MM.1S (cell line): Measurements from ENCODE around the gene KRT80.

Experiments
- DNase-seq: peaks from one replicate; pipeline ENCODE4 v3.0.0-alpha.2; 2015
- H2AFZ ChIP-seq: fragments of 300-600 bp; sonication (generic); 2 replicates; pipeline ENCODE4 v1.6.0; 2016; ENCODE audit warnings: antibody characterized with exemption, low read length
- H3F3A ChIP-seq: fragments of 300-600 bp; sonication (generic); 2 replicates; pipeline ENCODE4 v1.6.1; 2016; ENCODE audit warnings: mild to moderate bottlenecking, antibody characterized with exemption, low read length, moderate library complexity, mixed read lengths; ENCODE audit not compliant: insufficient read depth
- H3K27ac ChIP-seq: fragments of 300-600 bp; sonication (generic); 2 replicates; pipeline ENCODE4 v1.5.1; 2016; ENCODE audit warnings: mild to moderate bottlenecking, low read length
- H3K27me3 ChIP-seq: fragments of 300-600 bp; sonication (generic); replicated peaks from 2 replicates; pipeline ENCODE4 v1.6.0; 2016; ENCODE audit warnings: low read length; ENCODE audit not compliant: insufficient read depth
- H3K36me3 ChIP-seq: fragments of 300-600 bp; sonication (generic); replicated peaks from 2 replicates; pipeline ENCODE4 v1.6.1; 2016; ENCODE audit warnings: mild to moderate bottlenecking, low read length, mixed read lengths; ENCODE audit not compliant: insufficient read depth
- H3K4me1 ChIP-seq: fragments of 300-600 bp; sonication (generic); 2 replicates; pipeline ENCODE4 v1.6.1; 2016; ENCODE audit warnings: low read length, mixed read lengths
- H3K4me2 ChIP-seq: fragments of 300-600 bp; sonication (generic); 2 replicates; pipeline ENCODE4 v1.6.0; 2016; ENCODE audit warnings: low read depth, low read length
- H3K4me3 ChIP-seq: fragments of 300-600 bp; sonication (generic); 2 replicates; pipeline ENCODE4 v1.5.1; 2016; ENCODE audit warnings: low read length, mixed read lengths
- H3K79me2 ChIP-seq: fragments of 300-600 bp; sonication (generic); 2 replicates; pipeline ENCODE4 v1.6.1; 2016; ENCODE audit warnings: mixed run types, low read length, mixed read lengths
- H3K9ac ChIP-seq: fragments of 300-600 bp; sonication (generic); 2 replicates; pipeline ENCODE4 v1.6.1; 2016; ENCODE audit warnings: low read length, mixed read lengths
- H3K9me2 ChIP-seq: fragments of 300-600 bp; sonication (generic); replicated peaks from 2 replicates; pipeline ENCODE4 v1.6.1; 2016; ENCODE audit warnings: mild to moderate bottlenecking, low read length, mixed read lengths; ENCODE audit not compliant: insufficient read depth
- H3K9me3 ChIP-seq: fragments of 300-600 bp; sonication (generic); replicated peaks from 2 replicates; pipeline ENCODE4 v1.6.1; 2016; ENCODE audit warnings: mild to moderate bottlenecking, low read length, mixed read lengths; ENCODE audit not compliant: insufficient read depth
- H4K20me1 ChIP-seq: fragments of 300-600 bp; sonication (generic); 2 replicates; pipeline ENCODE4 v1.6.1; 2016; ENCODE audit warnings: mild to moderate bottlenecking, low read length, moderate library complexity, mixed read lengths; ENCODE audit not compliant: insufficient read depth
- CTCF ChIP-seq: fragments of 300-600 bp; sonication (generic); IDR thresholded peaks from 2 replicates; pipeline ENCODE4 v1.5.1; 2016; ENCODE audit warnings: antibody characterized with exemption, low read length, mixed read lengths
- EZH2 ChIP-seq: fragments of 300-600 bp; sonication (generic); optimal IDR thresholded peaks from 2 replicates; pipeline ENCODE3; 2017; ENCODE audit warnings: low read depth, mild to moderate bottlenecking, antibody characterized with exemption, low read length, mixed read lengths
- EZH2phosphoT487 ChIP-seq: fragments of 300-600 bp; sonication (generic); IDR thresholded peaks from 2 replicates; pipeline ENCODE4 v1.6.1; 2018; ENCODE audit warnings: antibody characterized with exemption, low read length

KRT80 gene

DNA sequence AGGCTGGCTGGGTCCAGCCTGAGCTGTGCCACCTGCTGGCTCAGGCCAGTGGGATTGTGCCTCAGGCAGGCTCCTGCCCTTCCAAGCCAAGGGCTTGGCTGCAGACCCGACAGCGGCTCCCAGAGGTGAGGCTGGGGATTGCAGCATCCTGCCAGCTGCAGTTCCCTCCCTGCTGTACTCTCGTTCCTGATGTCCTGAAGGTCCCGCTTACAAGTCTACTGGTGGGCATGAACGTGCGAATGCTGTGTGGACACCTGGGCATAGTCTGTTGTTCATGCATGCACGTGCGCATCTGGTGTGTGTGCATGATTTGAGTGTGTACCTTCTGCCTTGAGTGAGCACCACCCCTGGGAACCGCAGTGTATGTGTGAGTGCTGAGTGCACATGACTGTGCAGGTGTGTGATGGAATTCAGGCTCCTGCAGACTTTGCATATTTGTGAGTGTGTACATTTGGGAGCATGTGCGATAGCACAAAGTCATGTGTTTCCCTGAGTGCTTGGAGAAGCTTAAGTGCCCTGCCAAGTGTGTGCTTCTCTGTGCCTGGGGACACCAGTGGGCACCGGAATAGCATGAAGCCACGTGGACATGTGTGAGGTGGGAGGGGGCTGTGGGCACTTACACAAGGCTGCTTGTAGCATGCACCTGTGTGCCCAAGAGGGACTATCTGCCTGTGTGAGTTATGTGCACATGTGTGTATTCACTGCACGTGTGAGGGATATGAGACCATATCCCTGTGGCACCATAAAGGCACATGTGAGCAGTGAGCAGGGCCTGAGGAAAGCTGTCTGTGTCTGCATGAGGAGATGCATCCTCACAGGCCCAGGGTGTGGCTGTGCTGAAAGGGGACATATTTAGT, 22.0 kb upstream of the KRT80 start:
- Histone ChIP-seq H3K27ac (no peak overlapping the region), H3K9me2 (no peaks in the 10 kb centered on the region), H3K4me2 (peak overlapping the region; percentile 6; the same call in 1 of the 2 replicates), H4K20me1 (no peaks in the 10 kb centered on the region), H3K27me3 (peaks cover 44% of the 10 kb centered on the region), H3K9ac (no peak overlapping the region), H2AFZ (no peak overlapping the region), H3K9me3 (no peaks in the 10 kb centered on the region), H3K4me1 (no peaks in the 10 kb centered on the region), H3K79me2 (no peaks in the 10 kb centered on the region), H3F3A (no peaks in the 10 kb centered on the region), H3K36me3 (no peaks in the 10 kb centered on the region), H3K4me3 (no peak overlapping the region)
- DNase-seq = peak; percentile 57
- no peak for TF ChIP-seq EZH2phosphoT487
- TF ChIP-seq CTCF = peak; percentile 90

DNA sequence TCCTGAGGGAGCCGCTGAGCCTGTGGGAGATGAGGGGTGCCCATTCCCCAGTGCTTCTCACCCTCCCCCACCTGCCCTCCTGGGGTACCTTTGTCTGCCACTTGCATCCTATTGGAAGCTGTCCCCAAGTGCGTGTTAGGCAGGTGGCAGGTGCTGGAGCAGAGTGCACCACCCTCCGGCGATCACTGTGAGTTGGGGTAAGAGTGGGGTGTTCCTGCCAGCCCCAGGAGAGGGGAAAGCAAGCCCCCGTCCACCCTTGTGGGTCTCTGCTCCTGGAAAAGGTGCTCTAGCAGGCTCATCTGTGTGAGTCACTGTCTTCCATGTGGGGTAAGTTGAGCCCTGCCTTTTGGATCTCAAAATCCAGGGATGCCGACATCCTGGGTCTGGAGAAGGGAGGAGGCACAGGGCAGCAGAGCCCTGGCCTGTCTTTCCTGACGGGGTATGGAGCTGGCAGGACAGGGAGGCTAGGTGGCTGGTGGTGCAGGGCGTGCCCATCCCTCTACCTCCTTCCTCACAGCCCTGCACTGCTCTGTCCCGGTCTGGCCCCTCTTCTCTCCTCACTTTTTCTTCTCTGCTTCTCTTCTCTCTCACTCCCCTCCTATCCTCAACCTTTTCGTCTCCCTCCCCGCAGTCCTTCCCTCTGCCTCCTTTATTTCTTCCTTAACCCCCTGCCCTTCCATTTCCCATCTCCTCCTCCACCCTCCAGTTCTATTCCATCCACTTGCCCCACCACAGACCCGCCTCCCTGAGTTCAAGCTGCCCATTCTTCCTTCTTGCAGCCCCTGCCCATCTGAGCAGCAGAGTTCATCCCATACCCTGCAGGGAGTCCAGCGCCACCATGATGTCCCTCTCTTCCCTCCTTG, 21.1 kb upstream of the KRT80 start:
- H3K4me3 ChIP-seq = no peak overlapping the region
- H3K36me3 ChIP-seq = no peaks in the 10 kb centered on the region
- no peaks in the 10 kb centered on the region for H3K79me2 ChIP-seq
- H3K9ac ChIP-seq = no peak overlapping the region
- no peaks in the 10 kb centered on the region for H3F3A ChIP-seq
- no peak overlapping the region for H3K4me2 ChIP-seq
- no peak overlapping the region for H3K27ac ChIP-seq
- DNase-seq = no peak
- no peaks in the 10 kb centered on the region for H3K9me2 ChIP-seq
- peaks cover 50% of the 10 kb centered on the region for H3K27me3 ChIP-seq
- no peaks in the 10 kb centered on the region for H3K4me1 ChIP-seq
- no peaks in the 10 kb centered on the region for H4K20me1 ChIP-seq
- no peaks in the 10 kb centered on the region for H3K9me3 ChIP-seq
- no peak overlapping the region for H2AFZ ChIP-seq
- TF ChIP-seq EZH2phosphoT487 (no peak), EZH2 (no peak), CTCF (no peak)

- H4K20me1 ChIP-seq = no peaks in the 10 kb centered on the region
- no peak overlapping the region for H3K27ac ChIP-seq
- H3K9ac ChIP-seq = no peak overlapping the region
Measured at GRCh38 chr12:52211716-52212585, 20.1 kb upstream of the KRT80 start.

More at GRCh38 chr12:52211716-52212585, 20.1 kb upstream of the KRT80 start:
- no peak for DNase-seq
- Histone ChIP-seq H3K4me3 (no peak overlapping the region), H3K27me3 (peaks cover 57% of the 10 kb centered on the region), H3F3A (no peaks in the 10 kb centered on the region), H3K9me2 (no peaks in the 10 kb centered on the region), H3K79me2 (no peaks in the 10 kb centered on the region), H3K36me3 (no peaks in the 10 kb centered on the region), H3K9me3 (no peaks in the 10 kb centered on the region), H2AFZ (no peak overlapping the region), H3K4me1 (no peaks in the 10 kb centered on the region), H3K4me2 (no peak overlapping the region)
- TF ChIP-seq CTCF (no peak), EZH2phosphoT487 (no peak), EZH2 (no peak)
